Medulla oblongata (tissue), 1 donor: Measurements from ENCODE around the gene TALDO1.
A peak's percentile ranks its signal among the peaks of the same experiment; 100 is the strongest.

Experiments
- DNase-seq: peaks from one replicate; pipeline ENCODE4 v3.0.0-alpha.2; 2015; ENCODE audit errors: extremely low spot score

Gene TALDO1

GRCh38 chr11:787084-787675, 39.9 kb downstream of the TALDO1 start:
- no peak for DNase-seq

- DNase-seq: no peak
Observed at GRCh38 chr11:788009-788640, 40.9 kb downstream of the TALDO1 start.

DNA sequence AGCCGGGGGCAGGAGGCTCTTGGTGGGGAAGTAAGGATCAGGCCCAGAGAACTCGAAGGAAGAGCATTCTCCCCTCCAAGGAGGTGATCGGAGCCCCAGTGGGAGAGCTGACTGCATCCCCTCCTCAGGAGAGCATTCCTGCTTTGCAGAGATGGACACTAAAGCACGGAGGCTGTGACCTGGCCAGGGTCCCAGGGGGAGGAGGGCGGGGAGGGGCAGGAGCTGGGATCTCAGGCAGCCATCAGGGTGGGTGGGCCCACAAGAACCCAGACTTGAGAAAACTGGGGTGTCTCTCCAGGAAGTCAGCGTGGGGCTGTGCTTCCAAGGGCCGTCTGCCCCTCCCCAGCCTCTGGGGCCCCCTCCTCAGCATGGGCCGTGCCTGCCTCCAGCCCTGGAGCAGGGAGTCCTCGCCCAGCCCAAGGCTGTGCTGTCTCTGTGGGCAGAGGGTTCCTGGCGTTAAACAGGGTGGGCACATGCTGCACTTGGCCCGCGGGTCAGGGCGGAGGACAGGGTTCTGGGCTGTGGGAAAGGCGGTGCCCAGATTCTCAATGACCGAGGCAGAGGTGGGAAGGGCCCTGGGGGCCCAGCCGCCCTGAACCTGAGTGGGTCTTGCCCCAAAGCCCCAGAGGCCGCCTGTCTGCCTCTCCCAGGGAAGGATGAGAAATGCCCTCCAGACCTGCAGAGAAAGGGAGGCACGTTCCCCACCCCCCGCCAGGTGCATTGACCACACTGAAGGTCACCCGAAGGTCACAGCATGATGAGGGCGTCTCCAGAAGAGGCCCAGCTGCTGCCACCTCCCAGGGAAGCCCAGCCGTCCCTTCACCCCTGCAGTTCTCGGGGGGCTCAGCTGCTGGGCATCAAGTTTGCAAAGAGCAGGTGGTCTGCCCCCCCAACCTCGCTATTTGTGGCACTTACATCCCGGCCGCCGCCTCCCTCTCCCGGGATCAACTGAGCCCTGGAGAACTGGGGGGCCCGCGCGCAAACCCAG, 42.0 kb downstream of the TALDO1 start:
- no peak for DNase-seq

GRCh38 chr11:789943-790342, 42.7 kb downstream of the TALDO1 start, which contains the start of gene CEND1:
CEND1 (minus strand) TSS chr11:790090; CDS start chr11:788576, 1,514 bp downstream.
- peak; percentile 66 for DNase-seq

- DNase-seq: no peak
Observed at GRCh38 chr11:790721-791564, 43.7 kb downstream of the TALDO1 start.

DNA sequence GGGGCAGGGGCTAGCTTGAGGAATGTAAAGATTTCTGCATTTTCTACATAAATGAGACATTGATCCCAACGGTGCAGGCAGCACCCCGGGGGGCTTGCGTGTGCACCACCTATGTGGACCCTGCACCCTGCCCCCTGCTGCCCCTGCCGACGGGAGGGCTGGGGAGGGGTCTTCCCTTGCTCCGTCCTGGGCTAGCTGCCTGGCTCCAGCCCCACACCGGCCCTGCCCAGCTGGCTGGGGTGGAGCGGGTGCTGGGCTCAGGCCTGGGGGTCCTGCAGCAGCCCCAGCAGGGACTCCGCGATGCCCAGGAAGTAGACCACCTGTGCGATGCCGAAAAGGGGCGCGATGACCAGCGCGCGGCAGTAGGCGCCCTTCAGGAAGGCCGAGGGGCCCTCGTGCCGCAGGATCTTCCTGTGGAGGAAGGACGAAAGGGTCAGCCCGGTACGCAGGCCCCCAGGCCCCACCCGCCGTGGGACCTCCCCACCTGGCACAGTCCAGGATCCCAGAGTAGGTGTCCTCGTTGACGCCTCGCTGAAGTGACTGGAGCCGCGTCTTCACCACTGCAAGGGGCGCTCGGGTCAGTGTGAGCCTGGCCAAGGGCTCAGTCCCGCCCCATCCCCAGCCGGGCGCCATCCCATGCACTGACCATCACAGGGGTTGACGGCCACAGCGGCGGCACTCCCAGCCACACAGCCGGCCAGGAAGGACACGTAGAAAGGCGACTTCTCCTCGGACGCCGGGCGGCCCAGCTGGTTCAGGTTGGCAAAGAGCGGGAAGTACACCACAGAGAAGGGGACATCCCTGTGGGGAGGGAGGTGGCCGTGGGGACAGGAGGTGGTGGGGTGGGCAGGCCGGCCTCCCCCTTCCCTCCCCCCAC, 44.6 kb downstream of the TALDO1 start:
- DNase-seq: no peak

DNA sequence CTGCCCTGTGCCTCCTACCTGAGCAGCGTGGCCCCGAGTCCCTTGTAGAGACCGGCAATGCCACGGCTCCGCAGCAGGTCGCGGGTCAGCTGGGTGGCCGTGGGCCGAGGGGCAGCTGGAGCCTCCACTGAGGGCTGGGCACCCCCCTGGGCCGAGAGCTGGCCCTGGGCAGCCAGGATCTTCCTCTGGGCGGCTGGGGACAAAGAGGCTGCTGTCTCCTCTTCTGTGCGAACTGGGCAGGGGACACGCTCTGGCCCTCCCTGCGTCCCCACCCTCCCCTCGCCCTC, 45.2 kb downstream of the TALDO1 start:
- DNase-seq: no peak

- no peak for DNase-seq
Observed at GRCh38 chr11:792873-793272, 45.6 kb downstream of the TALDO1 start.

DNA sequence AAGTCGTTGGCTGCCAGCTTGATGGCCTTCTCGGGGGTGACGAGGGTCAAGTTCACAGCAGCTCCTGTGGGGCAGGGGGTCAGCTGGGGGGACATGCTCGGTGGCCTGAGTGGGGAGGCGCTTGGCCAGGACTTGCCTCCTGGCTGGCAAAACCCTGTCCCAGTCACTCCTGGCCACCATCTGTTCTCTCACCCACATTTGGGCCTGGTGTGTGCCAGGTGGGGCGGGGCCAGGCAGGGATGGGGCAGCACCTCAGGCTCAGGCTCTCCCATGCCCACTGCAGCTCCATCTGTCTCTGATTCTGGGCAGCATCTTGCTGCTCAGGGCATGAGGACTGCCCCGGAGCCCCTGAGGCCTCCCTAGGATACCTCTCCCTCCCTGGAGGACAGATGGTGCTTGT, 46.3 kb downstream of the TALDO1 start:
- DNase-seq: no peak

DNA sequence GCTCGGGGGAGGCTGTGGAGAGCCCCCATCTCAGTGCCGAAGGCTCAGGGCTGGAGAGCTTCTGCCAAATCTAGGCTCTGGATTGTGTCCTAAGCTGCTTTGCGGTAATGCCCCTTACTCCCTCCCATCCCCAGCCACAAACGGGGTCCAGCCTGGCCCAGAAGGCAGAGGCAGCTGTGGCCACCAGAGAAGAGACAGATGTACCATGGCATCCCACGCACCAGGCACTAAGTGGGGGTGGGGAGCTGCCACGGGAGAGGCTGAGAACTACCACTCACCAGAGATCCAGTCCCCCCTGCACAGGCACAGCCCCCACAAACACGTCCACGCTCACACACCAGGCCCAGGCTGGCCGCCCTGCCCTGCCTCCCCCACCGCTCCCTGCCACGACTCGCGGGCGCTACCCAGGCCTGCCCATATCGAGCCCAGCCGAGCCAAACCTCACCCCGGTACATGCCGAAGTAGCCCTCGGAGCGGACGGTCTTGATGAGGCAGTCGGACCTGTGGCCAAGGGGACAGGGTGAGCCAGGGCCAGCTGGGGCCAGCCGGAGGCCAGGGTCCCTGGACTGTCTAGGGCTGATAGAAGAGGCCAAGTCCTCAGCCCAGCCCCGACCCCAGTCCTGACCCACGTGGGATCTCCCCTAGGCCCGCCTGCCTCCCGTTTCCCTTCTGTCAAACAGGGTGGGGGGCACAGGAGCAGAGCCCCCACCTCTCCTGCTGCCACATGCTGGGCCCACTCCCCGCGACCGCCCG, 46.9 kb downstream of the TALDO1 start:
- DNase-seq: no peak

- DNase-seq: no peak
Observed at GRCh38 chr11:794766-795633, 47.7 kb downstream of the TALDO1 start.

DNA sequence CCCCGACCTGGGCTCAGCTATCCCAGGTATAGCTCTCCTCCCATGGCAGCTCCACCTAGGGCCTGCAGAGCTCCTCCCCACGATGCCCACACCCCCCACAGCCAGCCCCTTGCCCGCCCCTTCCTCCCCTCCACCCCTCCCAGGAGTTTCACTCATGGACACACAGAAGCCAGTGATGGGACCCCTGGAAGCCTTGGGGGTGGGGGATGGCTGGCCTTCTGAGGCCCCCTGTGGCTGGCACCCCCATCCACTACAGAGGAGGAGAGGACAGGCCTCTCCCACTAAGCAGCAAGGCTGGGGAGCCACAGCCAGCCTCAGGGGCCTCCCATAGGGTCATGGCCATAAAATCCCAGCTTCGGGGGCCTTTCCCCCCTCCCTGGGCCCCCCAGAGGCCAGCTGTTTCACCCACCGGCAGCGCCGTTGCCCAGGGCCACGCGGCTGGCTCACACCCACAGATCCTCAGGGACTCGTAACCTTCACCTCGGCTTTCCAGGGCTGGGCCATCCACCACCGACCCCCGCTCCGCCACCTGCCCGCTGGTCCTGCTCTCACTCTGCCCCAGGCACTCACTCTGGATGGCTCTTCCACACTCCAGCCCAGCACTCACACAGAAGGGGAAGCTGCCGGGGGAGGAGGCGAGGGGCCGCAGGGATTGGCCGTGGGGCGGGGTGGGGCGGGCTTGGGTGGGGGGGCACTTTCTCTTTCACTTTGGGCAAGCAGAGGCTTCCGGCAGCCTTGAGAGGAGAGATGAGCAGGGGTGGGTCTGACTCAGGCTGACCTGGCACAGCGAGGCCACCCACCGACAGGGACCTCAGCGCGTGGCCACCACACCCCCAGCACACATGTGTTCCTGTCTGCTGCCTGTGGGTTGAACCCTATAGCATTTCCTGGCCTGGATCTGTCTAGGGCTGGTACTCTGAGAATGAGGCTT, 48.6 kb downstream of the TALDO1 start:
- DNase-seq: peak; percentile 72

DNA sequence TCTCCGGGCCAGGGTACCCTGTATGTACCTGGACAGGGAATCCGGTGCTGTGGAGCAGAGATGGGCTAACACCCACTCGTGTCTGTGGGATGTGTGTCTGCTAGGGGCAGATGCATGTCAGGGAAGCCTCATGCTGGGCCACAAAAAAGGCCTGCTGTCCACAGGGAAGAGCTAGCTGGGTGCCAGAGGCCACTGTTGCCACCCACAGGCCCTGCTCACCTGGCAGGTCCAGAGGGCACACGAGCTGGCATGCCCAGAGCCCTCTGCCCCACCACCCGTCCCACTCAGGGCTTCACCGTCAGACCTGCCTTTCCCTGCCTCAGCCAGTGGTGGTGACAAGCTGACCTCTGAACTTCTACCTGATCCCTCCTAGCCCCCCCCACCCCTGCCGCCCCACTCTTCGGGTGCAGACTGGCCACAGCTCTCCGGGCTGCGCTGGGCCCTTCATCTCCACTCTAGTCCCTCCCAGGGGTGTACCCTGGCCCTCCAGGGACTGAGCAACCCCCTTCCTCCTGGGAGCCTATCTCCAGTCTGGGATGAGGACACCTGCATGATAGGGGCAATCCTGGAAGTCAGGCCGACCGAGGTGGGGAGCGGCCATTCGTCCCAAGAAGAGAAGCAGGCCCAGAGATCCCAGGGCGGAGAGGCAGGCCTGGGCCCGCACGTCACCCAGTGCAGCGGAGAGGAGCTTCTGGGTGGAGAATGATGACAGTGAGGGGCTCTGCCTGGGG, 49.5 kb downstream of the TALDO1 start:
- DNase-seq: no peak

GRCh38 chr11:797296-798092, 50.2 kb downstream of the TALDO1 start:
- DNase-seq: peak; percentile 78

- peak; percentile 79 for DNase-seq
Observed at GRCh38 chr11:798093-798713, 50.9 kb downstream of the TALDO1 start, which contains the start of gene SLC25A22. SLC25A22 (minus strand) TSS chr11:798281; CDS start chr11:795006, 3,275 bp downstream.
